Gastrocnemius medialis (tissue), 4 donors: Measurements from ENCODE around the gene JMJD1C.

ENCODE experiments used
- CTCF ChIP-seq, 5 experiments: fragments of 450-650 bp in 3 of 5; fragments of 200-600 bp in 2 of 5; sonication (generic) in 2 of 5; IDR thresholded peaks in 4 of 5; conservative IDR thresholded peaks in 1 of 5; 1 replicate in 4 of 5; 2 replicates in 1 of 5; pipeline ENCODE4 v1.5.1; 2016 to 2019; ENCODE audit warnings: antibody characterized with exemption in 5 of 5, mild to moderate bottlenecking in 3 of 5, moderate library complexity in 3 of 5
- POLR2A ChIP-seq, 2 donors: fragments of 450-650 bp; IDR thresholded peaks; one replicate each; pipeline ENCODE4 v1.6.1; 2017; ENCODE audit warnings: antibody characterized with exemption in 2 of 2, mild to moderate bottlenecking in 2 of 2, moderate library complexity in 2 of 2

- TF ChIP-seq POLR2A (IDR thresholded peaks at IDR 0.05): no peak
- no peak for TF ChIP-seq CTCF (IDR thresholded peaks at IDR 0.05 in 4 of 5, conservative IDR thresholded peaks at IDR 0.05 in 1 of 5)
These were observed 89.9 kb downstream of the JMJD1C start for GRCh38 chr10:63375859-63376258.
